ENCODE data around the gene IL18BP.
A peak's percentile ranks its signal among the peaks of the same experiment; 100 is the strongest.

Gene IL18BP

DNA sequence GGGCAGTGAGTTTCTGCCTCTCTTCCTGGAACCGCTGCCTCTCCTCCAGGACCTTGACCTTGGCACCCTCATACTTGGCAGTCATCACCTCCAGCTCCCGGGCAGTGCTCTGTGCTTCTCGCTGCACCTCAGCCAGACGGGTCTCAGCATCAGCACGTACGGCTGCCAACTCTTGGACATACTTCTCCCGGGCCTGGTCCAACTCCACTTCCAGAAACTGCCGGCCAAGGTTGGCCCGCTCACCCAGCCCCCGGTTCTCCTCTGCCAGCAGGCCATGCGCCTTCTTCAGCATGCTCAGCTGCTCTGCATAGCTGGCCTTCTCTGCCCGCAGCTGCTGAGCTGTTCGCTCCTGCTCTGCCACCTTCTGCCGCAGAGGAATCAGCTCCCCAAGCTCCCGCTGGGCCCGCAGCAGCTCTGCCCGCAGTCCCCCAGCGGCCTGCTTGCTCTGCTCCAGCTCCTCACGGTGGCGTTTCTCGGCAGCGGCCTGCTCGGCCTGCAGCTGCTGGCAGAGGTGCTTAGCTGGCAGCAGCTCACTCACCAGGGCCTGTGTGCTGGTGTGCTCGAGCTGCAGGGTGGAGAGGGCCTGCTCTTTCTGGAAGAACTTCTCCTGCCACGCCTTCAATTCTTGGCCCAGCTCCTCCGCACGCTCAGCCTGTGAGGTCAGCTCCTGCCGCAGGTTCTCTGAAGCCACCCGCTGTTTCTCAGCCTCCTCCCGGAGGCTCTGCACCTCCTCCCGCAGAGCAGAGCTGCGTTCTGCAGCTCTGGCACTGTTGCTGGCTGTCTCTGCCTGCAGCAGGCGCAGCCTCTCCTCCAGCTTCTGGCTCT, 14.4 kb downstream of the IL18BP start:
- DNase-seq (ENCODE audit: low spot score), result no peak

DNA sequence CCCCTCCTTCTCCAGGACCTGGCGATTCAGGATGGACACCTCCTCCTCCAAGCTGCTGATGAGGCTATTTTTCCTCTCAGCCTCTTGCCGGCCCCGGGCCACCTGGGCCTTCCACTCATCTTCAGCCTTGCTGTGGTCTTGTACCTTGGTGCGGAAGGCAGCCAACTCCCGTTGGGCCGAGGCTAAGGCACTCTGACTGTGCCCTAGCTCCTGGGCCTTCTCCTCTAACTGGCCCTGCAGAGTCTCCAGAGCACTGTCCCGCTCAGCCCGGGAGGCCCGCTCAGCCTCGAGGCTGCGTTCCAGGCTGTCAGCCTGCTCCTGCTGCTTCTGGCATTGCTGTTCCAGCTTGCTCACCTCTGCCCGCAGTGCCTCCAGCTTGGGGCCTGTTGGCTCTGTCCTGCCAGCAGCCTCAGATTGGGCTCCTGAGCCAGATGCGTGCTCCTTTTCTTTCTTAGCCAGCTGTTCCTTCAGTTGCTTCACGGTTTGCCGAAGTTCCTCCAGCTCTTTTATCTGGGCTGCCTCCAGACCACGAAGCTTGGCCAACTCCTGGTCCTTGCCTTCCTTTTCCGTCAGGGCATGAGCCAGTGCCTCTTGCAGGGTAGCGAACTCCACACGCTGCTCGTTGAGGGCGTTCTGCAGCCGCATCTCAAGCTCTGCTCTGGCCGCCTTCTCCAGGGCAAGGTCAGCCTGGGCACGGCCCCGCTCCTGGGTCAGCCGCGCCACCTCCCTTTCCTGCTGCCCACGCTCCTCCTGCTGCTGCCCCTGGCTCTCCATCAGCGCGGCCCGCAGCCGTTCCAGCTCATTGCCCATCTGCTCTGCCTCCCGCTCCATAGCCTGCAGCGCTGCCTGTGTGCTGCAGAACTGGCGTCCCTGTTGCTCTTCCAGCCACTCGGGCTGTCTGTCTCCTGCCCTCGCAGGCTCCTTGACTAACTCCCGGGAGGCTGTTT, 15.3 kb downstream of the IL18BP start:
- DNase-seq (ENCODE audit: low spot score), result no peak

DNA sequence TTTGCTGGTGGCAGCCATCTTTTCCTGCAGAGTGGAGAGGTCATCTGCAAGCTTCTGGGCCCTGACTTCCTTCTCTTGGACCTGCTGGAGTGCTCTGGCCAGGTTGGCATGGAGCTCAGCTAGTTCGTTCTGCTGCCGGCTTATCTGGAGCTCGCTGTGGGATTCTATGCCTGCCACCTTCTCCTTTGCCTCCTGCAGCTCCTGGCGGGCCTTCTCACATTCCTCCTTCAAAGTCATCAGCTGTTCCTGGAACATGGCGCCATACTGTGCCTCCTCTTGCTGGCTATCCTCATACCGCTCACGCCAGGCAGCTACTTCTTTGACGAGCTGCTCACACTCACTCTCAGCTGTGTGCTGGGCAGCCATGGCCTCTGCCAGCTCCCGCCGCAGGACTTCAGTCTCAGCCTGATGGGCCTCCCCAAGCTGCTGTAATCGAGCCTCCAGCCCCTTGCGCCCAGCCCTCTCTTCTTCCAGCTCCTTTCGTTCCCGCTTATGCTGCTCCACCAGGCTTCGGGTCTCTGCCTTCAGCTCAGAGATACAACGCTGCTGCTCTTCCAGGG, 16.1 kb downstream of the IL18BP start:
- no peak for DNase-seq (ENCODE audit: low spot score)

DNA sequence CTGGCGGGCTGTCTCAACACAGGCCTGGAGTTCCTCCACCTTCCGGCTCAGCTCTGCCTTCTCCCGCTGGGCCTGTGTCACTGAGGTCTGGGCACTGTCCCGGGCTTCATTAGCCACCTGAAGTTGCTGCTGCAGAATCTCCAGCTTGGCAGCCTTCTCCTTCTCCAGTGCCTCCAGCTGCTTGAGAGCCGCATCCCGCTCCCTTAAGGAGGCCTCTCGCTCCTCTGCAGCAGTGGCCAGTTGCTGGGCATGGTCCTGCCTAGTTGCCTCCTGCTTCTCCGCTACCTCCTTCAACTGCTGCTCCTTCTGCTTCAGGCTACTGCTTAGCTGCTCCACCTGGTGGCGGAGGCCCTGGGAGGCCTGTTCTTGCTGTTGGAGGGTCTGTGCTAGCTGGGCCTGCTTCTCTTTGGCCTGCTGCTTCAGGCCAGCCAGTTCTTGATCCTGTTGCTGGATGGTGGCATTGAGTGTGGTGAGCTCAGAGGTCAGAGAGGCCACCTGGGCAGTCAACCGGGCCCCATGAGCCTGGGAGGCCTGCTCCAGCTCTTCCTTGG, 16.9 kb downstream of the IL18BP start:
- no peak for DNase-seq (ENCODE audit: low spot score)

GRCh38 chr11:72018171-72018570, 19.5 kb downstream of the IL18BP start:
- no peak for DNase-seq (ENCODE audit: low spot score)

DNA sequence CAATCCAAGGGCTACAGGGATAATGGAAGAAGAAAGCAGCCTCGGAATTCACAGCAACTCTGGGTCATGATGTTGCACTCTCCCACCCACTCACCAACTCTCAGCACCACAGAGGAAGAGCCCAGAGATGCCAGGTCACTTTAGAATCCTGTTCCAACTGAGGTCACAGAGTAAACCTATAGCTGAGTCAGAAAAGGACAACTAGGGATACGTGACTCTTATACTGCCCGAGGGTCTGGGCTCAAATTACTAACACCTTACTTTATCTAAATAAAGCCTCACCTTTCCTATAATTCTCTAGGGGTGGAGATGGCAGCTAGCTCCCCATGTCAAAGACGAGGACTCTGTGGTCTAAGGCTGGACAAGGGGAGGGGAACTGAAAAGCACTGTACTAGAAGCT, 24.6 kb downstream of the IL18BP start:
- no peak for DNase-seq (ENCODE audit: low spot score)

DNA sequence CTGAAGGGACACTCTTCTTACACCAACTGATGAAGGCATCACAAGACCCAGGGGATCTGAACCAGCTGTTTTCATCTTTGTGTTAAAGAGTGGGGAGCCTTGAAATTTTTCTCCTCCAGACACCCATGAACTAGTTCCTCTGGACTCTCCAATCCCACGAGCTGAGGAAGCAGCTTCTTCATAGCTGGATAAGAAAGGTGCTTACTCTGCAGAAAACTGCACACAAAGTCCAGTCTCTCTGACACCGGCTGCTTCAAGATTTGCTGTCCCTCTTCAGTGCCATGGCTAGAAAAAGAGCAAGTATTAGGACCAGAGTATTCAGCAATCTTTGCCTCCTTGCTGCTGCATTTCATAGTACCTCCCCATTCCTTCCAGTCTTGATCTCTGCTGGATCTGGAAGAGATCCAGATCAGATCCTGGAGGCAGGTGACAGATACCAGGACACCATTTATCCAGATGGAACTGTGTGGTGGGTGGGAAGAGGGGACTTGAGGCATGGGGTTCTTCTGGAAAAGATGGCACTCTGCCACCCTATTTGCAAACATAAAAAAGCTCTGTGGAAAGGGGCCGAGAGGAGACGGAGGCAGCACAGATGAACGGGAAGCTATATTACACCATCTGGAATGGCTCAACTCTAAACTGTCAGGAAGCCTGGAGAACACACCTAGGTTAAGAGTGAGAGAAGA, 25.5 kb downstream of the IL18BP start:
- no peak for DNase-seq (ENCODE audit: low spot score)

GRCh38 chr11:72026090-72026489, 27.4 kb downstream of the IL18BP start:
- DNase-seq (ENCODE audit: low spot score), result no peak

DNA sequence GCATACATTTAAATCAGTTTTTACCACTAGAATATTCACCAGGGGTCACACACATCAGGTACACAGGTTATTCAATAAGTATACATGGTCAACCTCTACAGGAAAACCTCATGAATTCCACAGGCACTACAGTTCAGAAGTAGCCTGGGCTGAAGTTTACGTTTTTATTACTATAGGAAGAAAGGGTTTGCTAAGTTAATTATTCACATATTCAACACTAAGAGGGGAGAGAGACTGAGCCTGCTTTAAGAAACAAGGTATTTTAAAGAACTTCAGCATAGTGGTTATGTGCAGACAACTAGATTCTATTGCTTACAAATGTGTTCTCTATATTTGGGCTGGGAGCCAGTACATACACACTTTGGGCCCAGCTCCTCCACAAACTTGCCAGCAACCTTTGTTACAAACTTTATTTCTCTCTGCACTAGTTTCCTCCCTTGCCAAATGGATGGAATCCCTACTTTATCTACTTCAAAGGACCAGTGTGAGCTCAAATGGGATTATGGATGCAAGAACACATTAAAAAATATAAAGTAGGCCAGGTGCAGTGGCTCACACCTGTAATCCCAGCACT, 31.9 kb downstream of the IL18BP start:
- DNase-seq (ENCODE audit: low spot score), result no peak

GRCh38 chr11:72036687-72037086, 38.0 kb downstream of the IL18BP start:
- no peak for DNase-seq (ENCODE audit: low spot score)

- no peak for DNase-seq (ENCODE audit: low spot score)
Observed at GRCh38 chr11:72037554-72038311, 39.0 kb downstream of the IL18BP start.

DNA sequence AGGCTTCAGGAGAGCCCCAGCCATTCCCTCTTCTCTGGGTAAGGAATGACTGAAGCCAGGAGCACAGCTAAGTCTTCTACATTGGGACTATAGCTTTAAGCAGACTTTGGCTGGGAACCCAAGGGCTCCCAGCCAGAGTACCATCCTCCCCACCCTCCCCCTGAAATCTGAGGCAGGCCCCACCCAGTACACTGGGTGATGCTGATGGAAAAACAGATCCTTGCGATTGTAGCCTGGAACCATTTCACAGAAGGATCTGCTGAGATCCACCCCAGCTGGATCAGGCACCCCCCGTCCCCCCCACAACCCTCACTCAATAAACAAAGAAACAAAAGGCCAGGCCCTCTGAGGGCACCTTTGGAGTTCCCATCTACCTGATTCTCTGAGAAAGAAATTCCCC, 39.8 kb downstream of the IL18BP start:
- DNase-seq (ENCODE audit: low spot score), result no peak

GRCh38 chr11:72039031-72039855, 40.5 kb downstream of the IL18BP start:
- DNase-seq (ENCODE audit: low spot score), result no peak

- DNase-seq (ENCODE audit: low spot score), result no peak
Observed at GRCh38 chr11:72039856-72040401, 41.2 kb downstream of the IL18BP start.

DNA sequence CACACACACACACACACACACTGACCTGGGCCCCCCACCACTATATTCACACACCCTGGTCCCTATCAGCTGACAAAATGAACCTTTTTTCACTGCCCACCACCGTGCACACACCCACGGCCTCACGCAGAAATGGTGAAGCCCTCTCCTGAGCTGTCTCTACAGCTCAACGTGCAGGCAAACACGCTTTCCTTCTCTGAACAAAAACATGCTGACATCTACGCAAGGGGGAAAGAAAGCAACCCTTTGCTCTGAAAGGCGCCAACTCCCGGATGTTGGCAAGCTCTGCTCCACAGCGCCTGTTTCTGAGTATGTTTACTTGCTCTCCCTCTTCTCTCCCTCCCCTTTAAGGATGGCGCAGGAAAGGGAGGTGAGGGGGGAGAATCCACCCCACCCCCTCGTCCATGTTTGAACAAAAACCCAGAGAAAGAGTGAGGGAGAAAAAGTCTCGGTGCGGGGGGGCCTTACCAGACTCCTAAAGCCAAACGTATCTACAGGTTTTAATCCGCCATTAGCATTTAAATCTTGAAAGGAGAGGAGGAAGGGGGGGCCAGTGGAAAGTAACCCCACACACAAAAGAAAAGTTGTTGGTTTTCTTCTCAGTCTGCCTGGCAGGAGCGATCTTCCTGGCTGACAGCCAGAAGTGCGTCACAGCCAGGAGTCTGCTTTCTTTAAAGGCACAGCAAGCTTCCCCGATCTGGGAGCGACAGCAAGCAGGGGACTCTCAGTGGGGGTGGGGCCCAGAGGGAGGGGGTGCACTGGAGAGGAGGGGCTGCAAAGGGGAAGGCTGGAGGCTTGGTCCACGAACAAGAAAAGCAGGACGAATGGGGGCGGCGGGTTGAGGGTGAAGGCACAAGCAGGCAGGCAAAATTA, 42.0 kb downstream of the IL18BP start:
- peak; percentile 88 for DNase-seq (ENCODE audit: low spot score)

DNA sequence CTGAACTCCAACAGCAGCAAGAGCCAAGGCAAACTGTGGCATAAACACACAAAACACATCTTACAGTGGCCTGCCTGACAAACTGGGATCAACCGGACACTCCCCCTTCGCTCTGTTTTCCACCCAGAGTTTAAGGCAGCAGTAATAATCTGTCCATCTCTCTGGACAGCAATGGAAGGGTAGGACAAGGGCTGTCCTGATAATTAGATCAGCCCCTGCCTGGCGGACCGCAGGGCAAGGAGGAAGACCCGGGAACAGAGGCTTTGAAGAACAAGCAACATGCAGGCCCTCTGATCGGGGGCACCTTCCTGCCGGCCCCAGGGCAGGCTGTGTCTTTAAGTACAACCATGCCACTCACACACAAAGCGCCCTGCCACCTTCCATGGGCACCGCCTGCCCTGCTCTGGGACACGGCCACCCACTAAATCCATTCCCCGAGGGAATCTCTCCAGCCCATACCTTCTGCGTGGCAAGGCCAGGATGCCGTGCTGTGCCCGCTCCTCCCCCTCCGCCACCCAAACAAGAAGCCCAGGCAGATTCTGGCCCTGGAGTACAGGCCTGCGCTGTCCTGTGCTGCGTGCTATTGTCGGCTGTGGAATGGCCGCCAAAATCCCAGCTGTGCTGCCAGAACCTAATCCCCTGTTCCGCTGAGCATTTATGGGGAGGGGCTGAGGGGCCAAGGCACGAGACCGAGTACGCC, 42.8 kb downstream of the IL18BP start:
- DNase-seq (ENCODE audit: low spot score), result peak; percentile 52

DNA sequence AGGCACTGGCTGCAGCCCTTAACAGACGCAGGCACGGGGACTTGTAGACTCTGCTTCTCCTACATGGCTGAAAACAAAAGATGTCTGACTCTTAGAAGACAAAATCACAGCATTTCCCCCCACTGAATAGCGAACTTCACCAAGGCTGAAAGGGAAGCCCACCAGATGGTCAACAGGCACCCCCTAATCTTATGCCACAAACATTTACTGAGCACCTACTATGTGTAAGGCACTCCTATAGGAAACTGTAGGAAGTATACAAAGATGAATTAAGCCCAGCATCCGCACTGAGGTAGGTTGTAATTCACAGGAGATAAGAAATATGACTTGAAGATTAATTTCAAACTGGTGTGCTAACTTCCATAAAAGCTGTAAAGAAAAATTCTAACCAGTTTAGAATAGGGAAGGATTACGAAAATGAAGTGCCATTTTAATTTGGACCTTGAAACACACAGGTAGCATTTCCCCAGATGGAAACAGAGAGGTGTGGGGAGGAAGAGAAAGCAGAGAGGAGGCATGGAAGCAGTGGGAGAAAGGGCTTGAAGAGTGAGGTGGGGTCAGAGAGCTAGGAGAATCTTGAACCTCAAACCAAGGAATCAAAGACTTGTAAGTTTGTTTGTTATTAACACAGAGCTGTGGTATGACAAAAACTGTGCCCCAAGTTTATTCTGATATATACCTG, 43.5 kb downstream of the IL18BP start:
- DNase-seq (ENCODE audit: low spot score), result no peak

Measured in kidney capillary endothelial cell (primary cell).